ENCODE data around the gene ST13.

DNA sequence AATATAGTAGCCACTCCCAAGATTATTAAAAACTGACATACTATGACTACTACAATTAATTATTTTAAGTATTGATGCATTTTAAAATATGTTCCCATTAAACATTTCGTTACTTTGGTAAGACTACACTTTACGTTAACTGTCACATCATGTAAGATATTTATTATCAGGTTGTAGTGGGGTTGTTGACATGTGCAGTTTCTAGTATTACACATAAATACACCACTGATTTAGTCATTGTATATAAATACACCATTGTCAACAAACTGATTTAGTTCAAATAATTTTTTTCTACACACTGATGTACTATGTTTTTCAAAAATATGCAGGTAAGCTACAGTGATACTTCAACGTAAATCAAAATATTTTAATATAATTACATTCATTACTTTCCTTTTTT, 11.5 kb downstream of the ST13 start:
- no peak for TF ChIP-seq POLR2A (IDR thresholded peaks at IDR 0.05)
- TF ChIP-seq, protein P1, sequence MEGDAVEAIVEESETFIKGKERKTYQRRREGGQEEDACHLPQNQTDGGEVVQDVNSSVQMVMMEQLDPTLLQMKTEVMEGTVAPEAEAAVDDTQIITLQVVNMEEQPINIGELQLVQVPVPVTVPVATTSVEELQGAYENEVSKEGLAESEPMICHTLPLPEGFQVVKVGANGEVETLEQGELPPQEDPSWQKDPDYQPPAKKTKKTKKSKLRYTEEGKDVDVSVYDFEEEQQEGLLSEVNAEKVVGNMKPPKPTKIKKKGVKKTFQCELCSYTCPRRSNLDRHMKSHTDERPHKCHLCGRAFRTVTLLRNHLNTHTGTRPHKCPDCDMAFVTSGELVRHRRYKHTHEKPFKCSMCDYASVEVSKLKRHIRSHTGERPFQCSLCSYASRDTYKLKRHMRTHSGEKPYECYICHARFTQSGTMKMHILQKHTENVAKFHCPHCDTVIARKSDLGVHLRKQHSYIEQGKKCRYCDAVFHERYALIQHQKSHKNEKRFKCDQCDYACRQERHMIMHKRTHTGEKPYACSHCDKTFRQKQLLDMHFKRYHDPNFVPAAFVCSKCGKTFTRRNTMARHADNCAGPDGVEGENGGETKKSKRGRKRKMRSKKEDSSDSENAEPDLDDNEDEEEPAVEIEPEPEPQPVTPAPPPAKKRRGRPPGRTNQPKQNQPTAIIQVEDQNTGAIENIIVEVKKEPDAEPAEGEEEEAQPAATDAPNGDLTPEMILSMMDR (IDR thresholded peaks at IDR 0.05): no peak

Data from testis (tissue), 2 donors.